GM13976 (cell line): Measurements from ENCODE around the gene DAPK2.

Experiments
- DNase-seq: peaks from one replicate; pipeline ENCODE4 v3.0.0; 2012; ENCODE audit warnings: low spot score
- CTCF ChIP-seq: IDR thresholded peaks from 2 replicates; pipeline ENCODE4 v1.5.1; 2012; ENCODE audit warnings: borderline replicate concordance, mild to moderate bottlenecking; ENCODE audit not compliant: insufficient read depth; ENCODE audit errors: extremely low read depth, missing control alignments, control extremely low read depth
- in situ Hi-C: fragments of 300-500 bp; cut with MboI; formaldehyde crosslinking; loops from one replicate; pipeline ENCODE4 v1.12.0; 2022; ENCODE audit warnings: low sequenced_read_pairs, mixed read lengths, inconsistent platforms; ENCODE audit not compliant: unreplicated experiment

DAPK2 gene

GRCh38 chr15:63860555-63860954 is 185.7 kb downstream of the DAPK2 start:
- no peak for DNase-seq
- no peak for TF ChIP-seq CTCF
- in situ Hi-C loops, result no loop called here

- in situ Hi-C loops, result no loop called here
- no peak for DNase-seq
- TF ChIP-seq CTCF, result no peak
Measured at GRCh38 chr15:63860155-63860554, 186.1 kb downstream of the DAPK2 start.

GRCh38 chr15:63858881-63859280 is 187.4 kb downstream of the DAPK2 start:
- in situ Hi-C loops, result no loop called here
- DNase-seq, result no peak
- no peak for TF ChIP-seq CTCF

- in situ Hi-C loops, result no loop called here
- DNase-seq, result no peak
- TF ChIP-seq CTCF, result no peak
Measured at GRCh38 chr15:63858448-63858847, 187.8 kb downstream of the DAPK2 start.

- no peak for TF ChIP-seq CTCF
- in situ Hi-C loops, result no loop called here
- no peak for DNase-seq
Measured at GRCh38 chr15:63857461-63857856, 188.8 kb downstream of the DAPK2 start.
